Measurements from ENCODE around the gene ERMP1. TPM values are rescaled to one million over a fixed set of nuclear protein-coding genes. Genes with fewer than 3 reads are reported as not detected.

The ERMP1 gene
- total and polyA plus RNA-seq, 2 of the 8 experiments (the other 6 are each of a cell fraction or from before 2014, with no cell fraction given): 12.8 to 16.7 TPM

DNA sequence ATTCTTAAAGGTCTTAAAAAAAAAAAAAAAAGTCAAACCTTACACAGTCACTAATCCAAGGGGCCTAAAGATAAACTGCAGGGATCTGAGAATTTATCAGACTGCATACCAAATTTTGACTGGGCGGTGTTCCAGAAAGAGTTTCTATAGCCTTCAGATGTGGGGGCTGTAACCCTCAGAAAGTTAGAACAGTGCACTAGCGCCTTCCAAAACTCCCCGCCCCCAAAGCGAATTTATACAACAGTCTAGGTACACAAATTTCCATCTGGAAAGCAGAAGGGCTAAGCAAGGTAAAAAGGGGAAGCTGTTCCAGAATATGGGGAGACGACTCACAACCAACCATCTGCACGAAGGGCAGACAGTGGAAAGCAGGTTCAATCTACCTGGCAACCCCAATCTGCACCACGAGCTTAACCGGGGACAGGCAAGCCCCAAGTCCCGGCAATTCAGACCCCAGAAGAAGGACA is 813 bp downstream of the ERMP1 start:
- Histone ChIP-seq H3K56ac (replicated peaks; ENCODE audit: insufficient read length, low read depth, low read length) (no peak overlapping the region), H4K20me1 (replicated peaks in 1 of 2; ENCODE audit: control insufficient read depth in 1 of 2, insufficient read depth in 2 of 2, low read length in 2 of 2) (peaks cover 0 to 2% of the 10 kb centered on the region in 2 experiments), H2BK120ac (replicated peaks; ENCODE audit: low read depth, low read length) (no peak overlapping the region), H4K91ac (replicated peaks; ENCODE audit: insufficient read length, low read length) (no peak overlapping the region), H3K23me2 (ENCODE audit: low read depth, low read length) (peaks cover 8% of the 10 kb centered on the region), H3K9me3 (ENCODE audit: insufficient read depth in 2 of 2, low read depth in 1 of 2, low read length in 1 of 2) (no peaks in the 10 kb centered on the region), H2BK5ac (ENCODE audit: low read depth, low read length) (peak overlapping the region; percentile 73; the same call in 1 of the 2 replicates), H3K79me1 (ENCODE audit: low read depth, low read length) (no peaks in the 10 kb centered on the region), H3K4ac (replicated peaks; ENCODE audit: insufficient read length, low read depth, low read length) (no peak overlapping the region), H2AK5ac (ENCODE audit: low read depth, low read length) (no peak overlapping the region), H2BK15ac (ENCODE audit: low read length) (0 out of 2 replicates have a peak overlapping the region, but pooled peaks have one; percentile 31), H3K23ac (ENCODE audit: insufficient read length) (no peak overlapping the region), H3K14ac (ENCODE audit: insufficient read length) (no peak overlapping the region), H3K27ac (ENCODE audit: low read depth, low read length) (no peak overlapping the region), H3K79me2 (ENCODE audit: control insufficient read depth in 1 of 2, insufficient read depth in 2 of 2, low read length in 2 of 2) (peaks cover 0 to 3% of the 10 kb centered on the region in 2 experiments; a peak in 1 of 4 replicates), H2BK12ac (ENCODE audit: low read depth, low read length) (no peak overlapping the region), H3K27me3 (replicated peaks in 1 of 4; ENCODE audit: control insufficient read depth in 3 of 4, extremely low read depth in 1 of 4, insufficient read depth in 3 of 4, low read length in 3 of 4) (no peaks in the 10 kb centered on the region; a peak in 1 of 7 replicates), H3K36me3 (ENCODE audit: control insufficient read depth in 2 of 4, insufficient read depth in 4 of 4, low read length in 3 of 4) (no peaks in the 10 kb centered on the region; a peak in 1 of 8 replicates), H2BK20ac (ENCODE audit: low read length) (no peak overlapping the region), H3K4me2 (ENCODE audit: insufficient read depth in 1 of 2, low read depth in 2 of 2, low read length in 2 of 2) (peak overlapping the region; percentile 77 to 81), H4K8ac (ENCODE audit: extremely low read depth, insufficient read depth, low read length) (peak overlapping the region; percentile 89; the same call in 1 of the 2 replicates), H4K5ac (ENCODE audit: insufficient read length, low read depth, low read length) (no peak overlapping the region), H3K18ac (ENCODE audit: extremely low read depth, low read length) (peak overlapping the region; percentile 64), H2AFZ (ENCODE audit: low read length) (peak overlapping the region; percentile 79; the same call in 1 of the 2 replicates), H3K4me3 (ENCODE audit: extremely low read depth in 1 of 4, insufficient read depth in 2 of 4, low read depth in 3 of 4, low read length in 4 of 4) (peak overlapping the region; percentile 49 to 79 (median 74)), H3K9ac (replicated peaks in 1 of 4; ENCODE audit: extremely low read depth in 1 of 4, low read depth in 3 of 4, low read length in 3 of 4) (peak overlapping the region; percentile 42 to 91 (median 70)), H3K4me1 (replicated peaks in 1 of 4; ENCODE audit: control insufficient read depth in 3 of 4, insufficient read depth in 4 of 4, low read length in 3 of 4) (peaks cover 0 to 9% (median 4%) of the 10 kb centered on the region in 4 experiments; a peak in 4 of 7 replicates)
- DNase-seq (ENCODE audit: low read depth in 1 of 2, low spot score in 2 of 2): no peak
- ChIA-PET CTCF (ENCODE audit: partially characterized antibody) (interaction anchor here (0.7 to 3.4 kb wide), 9 partner anchors 10 to 55 kb away, joined by 3 to 12 read pairs (median 5); no protein-coding TSS in a partner anchor), POLR2A (ENCODE audit: partially characterized antibody) (interaction anchor here (1.0 to 2.0 kb wide), 2 partner anchors 38 to 176 kb away, joined by 4 read pairs; a partner anchor contains a TSS)
- 12% methylated on average over 9 of the region's 9 CpGs; no CpG with 5 or more reads in 1 of the 2 experiments for WGBS, 2 experiments (ENCODE audit: extremely low coverage in 1 of 2, insufficient coverage in 1 of 2, insufficient read length in 1 of 2, insufficient replicate concordance in 2 of 2, low coverage in 1 of 2, low lambda C conversion rate in 2 of 2, missing lambda C conversion rate in 1 of 2)
- FAIRE-seq: no peak
- TF ChIP-seq SIRT6 (IDR thresholded peaks at IDR 0.05; ENCODE audit: low read length): no peak
- no peak for TF ChIP-seq FOSL1 (IDR thresholded peaks at IDR 0.05; ENCODE audit: insufficient read depth, low read depth, low read length)
- no peak for TF ChIP-seq TEAD4 (IDR thresholded peaks at IDR 0.05; ENCODE audit: low read depth, low read length)
- TF ChIP-seq SIN3A (conservative IDR thresholded peaks at IDR 0.05 in 1 of 2, IDR thresholded peaks at IDR 0.05 in 1 of 2; ENCODE audit: low read depth in 1 of 2, low read length in 2 of 2): no peak; a peak in 1 of 4 replicates
- no peak for TF ChIP-seq RNF2 (IDR thresholded peaks at IDR 0.05; ENCODE audit: borderline replicate concordance, low read depth, low read length, missing control alignments, poor library complexity, severe bottlenecking)
- no peak for TF ChIP-seq SP2 (IDR thresholded peaks at IDR 0.05; ENCODE audit: low read length)
- TF ChIP-seq TBP (IDR thresholded peaks at IDR 0.05; ENCODE audit: low read depth, low read length): no peak
- no peak for TF ChIP-seq CHD2 (IDR thresholded peaks at IDR 0.05; ENCODE audit: low read length)
- no peak for TF ChIP-seq TAF1 (IDR thresholded peaks at IDR 0.05; ENCODE audit: low read depth, low read length)
- no peak for TF ChIP-seq CBX5 (IDR thresholded peaks at IDR 0.05; ENCODE audit: low read depth, low read length)
- TF ChIP-seq BACH1 (IDR thresholded peaks at IDR 0.05; ENCODE audit: low read length): no peak
- no peak for TF ChIP-seq MAFK (IDR thresholded peaks at IDR 0.05; ENCODE audit: low read depth, low read length)
- TF ChIP-seq, protein P1, sequence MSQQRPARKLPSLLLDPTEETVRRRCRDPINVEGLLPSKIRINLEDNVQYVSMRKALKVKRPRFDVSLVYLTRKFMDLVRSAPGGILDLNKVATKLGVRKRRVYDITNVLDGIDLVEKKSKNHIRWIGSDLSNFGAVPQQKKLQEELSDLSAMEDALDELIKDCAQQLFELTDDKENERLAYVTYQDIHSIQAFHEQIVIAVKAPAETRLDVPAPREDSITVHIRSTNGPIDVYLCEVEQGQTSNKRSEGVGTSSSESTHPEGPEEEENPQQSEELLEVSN (IDR thresholded peaks at IDR 0.05): no peak

Data from H1 (cell line).